Measurements from ENCODE around the gene MAFF.

The MAFF gene

GRCh38 chr22:38219632-38220031 is 17.8 kb downstream of the MAFF start:
- no peak overlapping the region for H3K4me3 ChIP-seq (replicated peaks; ENCODE audit: low read depth, low read length)
- no peak for DNase-seq (ENCODE audit: extremely low read depth, low read depth)
- no peak for TF ChIP-seq CTCF (IDR thresholded peaks at IDR 0.05; ENCODE audit: low read depth, low read length, missing control alignments)

- no peak for DNase-seq (ENCODE audit: extremely low read depth, low read depth)
- no peak overlapping the region for H3K4me3 ChIP-seq (replicated peaks; ENCODE audit: low read depth, low read length)
- no peak for TF ChIP-seq CTCF (IDR thresholded peaks at IDR 0.05; ENCODE audit: low read depth, low read length, missing control alignments)
Observed at GRCh38 chr22:38220163-38220562, 18.4 kb downstream of the MAFF start.

GRCh38 chr22:38220653-38221386 is 19.0 kb downstream of the MAFF start:
- H3K4me3 ChIP-seq (replicated peaks; ENCODE audit: low read depth, low read length) = no peak overlapping the region
- no peak for DNase-seq (ENCODE audit: extremely low read depth, low read depth)
- TF ChIP-seq CTCF (IDR thresholded peaks at IDR 0.05; ENCODE audit: low read depth, low read length, missing control alignments) = no peak

- H3K4me3 ChIP-seq (replicated peaks; ENCODE audit: low read depth, low read length) = no peak overlapping the region
- no peak for DNase-seq (ENCODE audit: extremely low read depth, low read depth)
- no peak for TF ChIP-seq CTCF (IDR thresholded peaks at IDR 0.05; ENCODE audit: low read depth, low read length, missing control alignments)
Observed at GRCh38 chr22:38221407-38221806, 19.6 kb downstream of the MAFF start.

- no peak for DNase-seq (ENCODE audit: extremely low read depth, low read depth)
- no peak for TF ChIP-seq CTCF (IDR thresholded peaks at IDR 0.05; ENCODE audit: low read depth, low read length, missing control alignments)
- H3K4me3 ChIP-seq (replicated peaks; ENCODE audit: low read depth, low read length) = no peak overlapping the region
Observed at GRCh38 chr22:38221908-38222796, 20.4 kb downstream of the MAFF start.

GRCh38 chr22:38222797-38223119 is 21.0 kb downstream of the MAFF start:
- H3K4me3 ChIP-seq (replicated peaks; ENCODE audit: low read depth, low read length) = no peak overlapping the region
- DNase-seq (ENCODE audit: extremely low read depth, low read depth) = no peak
- no peak for TF ChIP-seq CTCF (IDR thresholded peaks at IDR 0.05; ENCODE audit: low read depth, low read length, missing control alignments)
